ENCODE results near the gene ERI3.

Gene ERI3

DNA sequence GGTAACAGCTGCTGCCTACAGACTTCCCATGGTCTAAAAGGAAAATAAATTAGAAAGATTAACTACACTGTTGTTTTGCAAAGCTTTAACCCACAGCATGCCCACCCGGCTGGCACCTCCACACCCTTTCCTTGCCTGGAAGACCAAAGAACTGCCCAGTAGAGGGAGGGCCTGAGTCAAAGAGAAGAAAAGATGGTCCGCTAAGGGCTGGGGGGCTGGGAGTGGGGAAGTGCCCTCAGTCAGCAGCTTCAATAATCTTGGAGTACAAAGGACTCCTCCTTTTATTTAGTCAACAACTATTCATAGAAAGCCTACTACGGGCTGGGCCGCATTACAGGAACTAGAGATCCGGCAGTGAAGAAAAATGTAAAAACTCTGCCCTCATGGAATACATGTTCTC lies 40.6 kb downstream of the ERI3 start:
- no peak for DNase-seq

DNA sequence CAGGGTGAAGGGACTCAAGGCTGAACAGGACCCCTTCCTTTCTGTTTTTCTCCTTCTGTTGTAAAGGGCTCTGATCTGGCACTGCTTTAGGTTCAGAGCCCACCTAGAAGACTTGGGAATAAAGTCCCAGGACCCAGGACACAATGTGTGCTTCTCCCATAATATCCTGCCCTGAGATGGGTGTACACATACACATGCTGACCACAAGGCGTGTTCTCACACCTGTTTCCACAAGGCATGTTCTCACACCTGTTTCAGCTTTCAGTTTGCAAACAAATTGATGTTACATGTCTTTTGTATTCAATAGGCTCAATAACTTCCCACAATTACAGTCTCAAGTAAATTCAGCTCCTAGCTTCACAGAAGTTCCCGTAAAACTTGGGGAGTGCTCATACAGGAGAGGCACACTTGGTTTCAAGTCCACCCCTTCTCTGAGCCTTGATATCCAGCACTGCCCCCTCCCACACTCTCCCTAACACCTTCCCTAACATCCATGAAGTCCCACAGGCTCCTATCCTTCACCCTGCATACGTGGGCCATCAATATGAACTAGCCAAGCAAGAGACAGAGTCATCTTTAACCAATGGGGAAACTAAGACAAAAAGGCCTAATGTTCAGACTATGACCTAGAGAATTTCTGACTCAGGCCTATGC lies 41.7 kb downstream of the ERI3 start:
- DNase-seq, result no peak

DNA sequence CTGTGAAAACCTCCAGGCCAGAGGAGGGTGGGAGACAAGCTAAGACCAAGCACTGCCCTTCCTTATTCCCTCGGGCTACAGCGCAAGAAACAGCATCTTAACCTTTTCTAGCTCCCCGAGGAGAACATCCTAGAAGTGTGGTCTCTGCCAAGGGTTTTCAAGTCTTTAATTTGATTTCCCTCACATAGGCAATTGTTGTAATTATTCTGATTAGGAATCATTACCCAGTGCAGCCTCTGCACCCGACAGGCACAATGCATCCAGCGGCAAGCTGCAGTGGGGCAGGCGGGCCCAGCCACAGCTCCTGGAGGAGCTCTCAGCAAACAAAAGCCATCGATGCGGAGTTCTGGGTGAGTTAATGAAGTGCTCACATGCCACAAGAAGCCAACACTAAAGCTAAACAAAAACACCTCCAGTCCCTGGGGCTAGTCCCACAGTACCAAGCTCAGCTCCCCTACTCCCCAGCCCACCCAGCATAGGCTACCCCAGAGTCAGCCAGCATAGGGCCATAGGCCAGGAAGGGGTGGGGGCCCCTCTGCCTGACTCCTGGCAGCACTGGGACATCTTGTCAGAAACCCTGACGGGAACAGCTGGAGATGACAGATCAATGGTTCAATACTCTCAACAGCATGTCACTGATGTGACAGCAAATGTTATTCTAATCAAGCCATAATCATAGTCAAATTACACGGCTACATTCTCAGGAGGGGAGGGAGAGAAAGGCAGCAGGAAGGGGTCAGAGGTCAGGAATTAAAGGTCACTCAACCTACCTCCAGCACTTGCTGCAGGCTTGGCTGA lies 42.5 kb downstream of the ERI3 start:
- DNase-seq, result no peak

GRCh38 chr1:44310006-44310405 lies 45.1 kb downstream of the ERI3 start:
- DNase-seq, result no peak

DNA sequence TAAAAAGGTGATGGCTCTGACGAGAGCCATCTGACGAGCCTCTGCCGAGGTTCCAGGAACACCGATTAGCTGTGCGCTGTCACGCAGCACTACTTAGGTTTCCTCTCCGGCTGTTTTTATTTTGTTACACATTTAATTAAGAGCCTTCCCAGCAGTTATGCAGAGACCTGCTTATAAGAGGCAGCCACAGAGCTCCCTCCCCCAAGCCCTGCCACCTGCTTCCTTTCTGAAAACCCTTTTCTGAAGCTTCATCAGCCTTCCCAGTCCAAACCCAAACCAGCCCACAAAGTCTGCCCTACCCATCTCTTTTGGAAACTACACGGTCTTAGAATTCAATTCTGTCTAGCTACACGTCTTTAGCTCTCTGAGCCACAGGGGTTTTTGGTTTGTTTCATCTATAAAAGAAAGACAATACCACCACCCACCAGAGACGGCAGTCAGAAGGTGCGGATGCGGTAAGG lies 49.1 kb downstream of the ERI3 start:
- DNase-seq, result peak; percentile 28

DNA sequence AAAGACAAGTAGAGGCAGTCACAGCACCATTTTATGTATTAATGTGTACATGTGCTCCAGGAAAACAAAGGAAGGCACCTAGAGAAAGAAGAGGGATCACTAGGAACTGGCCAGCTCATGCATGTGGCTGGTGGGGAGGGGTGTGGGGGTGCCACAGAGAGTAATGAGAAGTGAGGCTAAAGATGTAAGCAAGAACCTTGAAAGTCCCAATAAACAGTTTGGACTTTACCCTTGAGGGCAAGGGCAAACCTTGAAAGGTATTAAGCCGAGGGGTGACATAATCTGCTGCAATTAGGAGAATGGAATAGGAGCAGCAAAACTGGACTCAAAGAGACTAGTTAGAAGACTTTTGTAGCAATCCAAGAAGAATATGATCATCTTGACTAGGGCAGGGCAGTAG lies 51.5 kb downstream of the ERI3 start:
- DNase-seq, result no peak

DNA sequence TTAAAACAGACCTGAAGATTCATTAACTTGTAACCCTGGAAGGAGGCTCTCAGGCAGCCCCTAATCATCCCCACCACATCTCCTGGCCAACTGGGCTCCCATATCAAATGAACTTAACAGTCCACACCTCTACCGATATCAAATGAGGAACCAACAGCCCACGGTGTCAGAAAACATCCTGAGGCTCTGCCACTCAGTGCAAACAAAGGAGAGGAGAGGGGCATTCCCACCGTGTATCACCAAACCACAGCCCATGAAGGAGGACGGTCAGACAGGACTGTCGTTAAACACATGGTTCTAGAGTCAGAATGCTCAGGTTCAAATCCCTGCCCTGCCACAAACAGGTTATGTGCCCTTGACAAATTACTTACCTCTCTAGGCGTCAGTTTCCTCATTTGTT lies 52.5 kb downstream of the ERI3 start:
- no peak for DNase-seq

GRCh38 chr1:44301442-44301841 lies 53.6 kb downstream of the ERI3 start:
- no peak for DNase-seq

- no peak for DNase-seq
Observed at GRCh38 chr1:44300852-44301251, 54.2 kb downstream of the ERI3 start.

- no peak for DNase-seq
Observed at GRCh38 chr1:44297695-44298400, 57.2 kb downstream of the ERI3 start.

- no peak for DNase-seq
Observed at GRCh38 chr1:44296806-44297205, 58.3 kb downstream of the ERI3 start.

DNA sequence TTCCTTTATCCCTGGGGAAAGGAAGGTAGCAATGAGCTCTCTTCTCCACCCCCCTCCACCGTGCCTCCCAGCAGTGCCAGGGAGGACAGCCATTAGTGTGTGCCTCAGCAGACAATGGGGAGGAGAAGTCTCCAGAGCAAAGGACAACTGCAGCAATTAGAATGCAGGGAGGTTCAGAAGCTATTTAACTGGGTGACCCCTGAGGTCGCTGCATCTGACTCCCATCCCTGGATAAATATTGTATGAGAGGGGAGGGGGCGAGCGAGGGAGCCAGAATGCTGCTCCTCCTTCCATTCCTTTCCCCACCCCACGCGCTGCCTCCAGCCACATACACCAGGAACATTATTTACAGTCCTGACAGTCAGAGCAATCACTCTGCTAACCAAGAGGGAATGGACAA lies 59.0 kb downstream of the ERI3 start:
- DNase-seq, result no peak

- no peak for DNase-seq
Observed at GRCh38 chr1:44294588-44295007, 60.5 kb downstream of the ERI3 start.

- no peak for DNase-seq
Observed at GRCh38 chr1:44293761-44294315, 61.2 kb downstream of the ERI3 start.

DNA sequence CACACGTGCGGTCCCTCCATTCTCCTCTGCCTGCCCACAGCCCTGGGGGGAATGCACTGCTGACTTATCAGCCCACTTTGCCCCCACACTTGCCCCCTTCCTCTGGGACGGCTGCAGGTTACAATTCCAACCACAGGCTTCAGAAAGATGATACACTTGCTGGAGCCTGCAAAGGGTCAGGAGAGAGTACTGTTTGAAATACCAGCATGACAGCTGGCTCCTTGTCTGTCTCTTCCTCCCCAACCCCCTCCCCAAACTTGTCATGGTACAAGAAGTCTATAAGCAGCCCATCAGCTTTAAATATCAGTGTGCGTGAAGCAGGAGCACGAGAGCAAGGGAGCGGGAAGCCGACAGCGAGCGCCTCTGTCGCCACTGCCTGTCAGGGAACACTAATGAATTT lies 62.4 kb downstream of the ERI3 start:
- no peak for DNase-seq

GRCh38 chr1:44290250-44291094 lies 64.6 kb downstream of the ERI3 start:
- no peak for DNase-seq

DNA sequence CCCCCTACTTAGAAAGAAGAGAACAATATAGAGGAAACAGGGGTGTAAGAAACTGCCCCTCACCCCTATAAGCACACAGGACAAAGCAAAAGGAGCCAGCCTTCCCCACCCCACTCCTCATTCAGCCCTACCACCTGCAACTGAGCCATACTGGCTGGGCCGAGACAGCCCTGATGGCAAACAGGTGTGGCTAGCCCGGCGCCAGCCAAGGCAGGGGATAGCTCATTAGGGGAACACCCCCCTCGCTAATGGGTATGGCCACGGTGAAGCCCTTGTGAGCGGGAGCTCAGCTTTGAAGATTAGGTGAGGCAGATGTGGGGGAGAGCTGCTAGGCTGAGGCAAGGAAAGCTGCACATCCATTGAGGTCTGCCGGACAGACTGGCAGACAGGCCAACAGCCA lies 65.5 kb downstream of the ERI3 start:
- DNase-seq, result no peak

- no peak for DNase-seq
Observed at GRCh38 chr1:44288883-44289282, 66.2 kb downstream of the ERI3 start.

DNA sequence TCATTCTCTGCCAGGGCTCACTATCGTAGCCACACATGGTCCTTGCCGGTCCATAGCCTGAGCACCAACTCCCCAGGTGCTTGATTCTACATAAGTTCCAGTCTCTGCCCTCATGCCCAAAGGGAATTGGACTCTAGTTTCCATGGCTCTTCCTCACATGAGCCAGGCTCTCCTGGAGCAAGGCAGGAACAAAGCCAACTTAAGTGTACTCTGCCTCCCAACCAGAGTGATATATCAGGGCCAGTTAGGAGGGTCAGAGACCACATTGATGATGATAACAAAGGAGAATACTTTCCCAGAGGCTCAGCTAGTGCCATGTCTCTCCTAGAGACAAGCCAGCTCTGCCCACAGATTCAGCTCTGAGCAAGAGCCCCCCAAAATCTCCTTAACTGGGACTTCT lies 70.9 kb downstream of the ERI3 start:
- no peak for DNase-seq

- no peak for DNase-seq
Observed at GRCh38 chr1:44283524-44284173, 71.4 kb downstream of the ERI3 start.

- DNase-seq, result no peak
Observed at GRCh38 chr1:44282704-44283426, 72.2 kb downstream of the ERI3 start.

Data from stimulated activated CD8-positive, alpha-beta memory T cell treated with anti-CD3 and anti-CD28 coated beads, Interleukin-4, amount 100 ng/mL, for 48 hours (primary cell).